Placental epithelial cell (primary cell): ENCODE data around the gene OSCP1. TPM values are rescaled to one million over a fixed set of nuclear protein-coding genes. Genes with fewer than 3 reads are reported as not detected.
A peak's percentile ranks its signal among the peaks of the same experiment; 100 is the strongest.

Experiments
- small RNA-seq: library from RNA; depleted of rRNA; stranded (forward); fragments of <200 nt; gene quantifications from one replicate; pipeline ENCODE3, GENCODE V24; 2012
- total RNA-seq: library from RNA; depleted of rRNA; stranded (reverse); fragments of >200 nt; gene quantifications from 2 replicates; pipeline ENCODE4 v1.2.3, GENCODE V29; 2012

OSCP1 gene
- 12.8 and 22.8 TPM in 2 replicates for total RNA-seq

GRCh38 chr1:36450270-36450918 is at the start of gene OSCP1:
TSS of gene OSCP1 (minus strand) at chr1:36450451. CDS start at chr1:36450369, 82 bp downstream.

GRCh38 chr1:36482724-36483388 is 32.6 kb upstream of the OSCP1 start, which contains the start of gene CSF3R:
TSS of gene CSF3R (minus strand) at chr1:36482913. CDS start at chr1:36479496, 3,417 bp downstream.

GRCh38 chr1:36463803-36464604 is 13.8 kb upstream of the OSCP1 start, which contains the start of gene MRPS15:
TSS of gene MRPS15 (minus strand) at chr1:36464384. CDS start at chr1:36464275, 109 bp downstream.

GRCh38 chr1:36397378-36398230 is 52.6 kb downstream of the OSCP1 start, which contains the start of gene LSM10:
TSS of gene LSM10 (minus strand) at chr1:36397908. CDS start at chr1:36394129, 3,779 bp downstream.

GRCh38 chr1:36385410-36386264 is 64.6 kb downstream of the OSCP1 start, which contains the start of gene STK40:
TSS of gene STK40 (minus strand) at chr1:36385924. CDS start at chr1:36361332, 24,592 bp downstream.

Small RNA genes within 50 kb of the gene (small RNA-seq; reads per million reads assigned to genes)
- gene RNU4-27P (not detected), gene SNORA63C (1.2 reads per million, percentile 63 among the genes with 10 or more reads in this experiment)

Other genes starting within 250 kb of the OSCP1 start
- 90.7 and 97.6 TPM in 2 replicates for gene THRAP3, start 226.0 kb downstream of the OSCP1 start, total RNA-seq
- gene SH3D21, start 144.1 kb downstream of the OSCP1 start, total RNA-seq = 46.3 and 47.4 TPM in 2 replicates
- gene EVA1B, start 126.8 kb downstream of the OSCP1 start, total RNA-seq = 142 and 272 TPM in 2 replicates
- 20.4 and 39.1 TPM in 2 replicates for gene STK40, start 64.5 kb downstream of the OSCP1 start, total RNA-seq
- 8.2 and 8.7 TPM in 2 replicates for gene LSM10, start 52.5 kb downstream of the OSCP1 start, total RNA-seq
- 57.7 and 85.7 TPM in 2 replicates for gene MRPS15, start 13.9 kb upstream of the OSCP1 start, total RNA-seq
- 1.2 TPM in 1 of 2 replicates, not detected in the other for gene CSF3R, start 32.5 kb upstream of the OSCP1 start, total RNA-seq